ENCODE results near the gene CAD. TPM values are rescaled to one million over a fixed set of nuclear protein-coding genes. Genes with fewer than 3 reads are reported as not detected.

Gene CAD
- total and polyA plus RNA-seq, 2 donors (not counting 3 experiments of a cell fraction or from before 2014, with no cell fraction given) = 60.3 to 91.4 TPM

DNA sequence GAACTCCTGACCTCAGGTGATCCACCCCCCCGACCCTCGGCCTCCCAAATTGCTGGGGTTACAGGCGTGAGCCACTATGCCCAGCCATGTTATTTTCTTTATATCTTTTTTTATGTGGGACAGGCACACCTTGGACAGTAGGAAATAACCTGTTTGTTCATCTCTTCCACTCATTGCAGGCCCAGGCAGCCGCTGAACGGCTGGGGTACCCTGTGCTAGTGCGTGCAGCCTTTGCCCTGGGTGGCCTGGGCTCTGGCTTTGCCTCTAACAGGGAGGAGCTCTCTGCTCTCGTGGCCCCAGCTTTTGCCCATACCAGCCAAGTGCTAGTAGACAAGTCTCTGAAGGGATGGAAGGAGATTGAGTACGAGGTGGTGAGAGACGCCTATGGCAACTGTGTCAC lies 8.4 kb downstream of the CAD start:
- Histone ChIP-seq H4K20me1 (replicated peaks; ENCODE audit: control insufficient read depth, extremely low read depth, insufficient read depth, low read length) (no peaks in the 10 kb centered on the region), H3K4me2 (ENCODE audit: insufficient read depth, low read length) (no peak overlapping the region), H3K27ac (ENCODE audit: insufficient read depth, low read depth, low read length) (no peak overlapping the region), H3K9me3 (replicated peaks; ENCODE audit: control insufficient read depth, insufficient read depth, low read length) (no peaks in the 10 kb centered on the region), H3K4me3 (replicated peaks in 1 of 3; ENCODE audit: insufficient read depth in 1 of 3, low read depth in 1 of 3, low read length in 3 of 3) (no peak overlapping the region), H3K4me1 (ENCODE audit: control insufficient read depth, extremely low read depth, insufficient read depth, low read length) (no peaks in the 10 kb centered on the region), H3K36me3 (ENCODE audit: control insufficient read depth in 2 of 2, extremely low read depth in 1 of 2, insufficient read depth in 2 of 2, low read length in 2 of 2) (peaks cover 33 to 39% of the 10 kb centered on the region in 2 experiments), H3K27me3 (ENCODE audit: control insufficient read depth in 2 of 2, insufficient read depth in 2 of 2, low read length in 2 of 2) (no peaks in the 10 kb centered on the region), H3K9me1 (replicated peaks; ENCODE audit: control insufficient read depth, extremely low read depth, insufficient read depth, low read length) (no peaks in the 10 kb centered on the region), H2AFZ (ENCODE audit: low read depth, low read length) (no peak overlapping the region), H3K79me2 (ENCODE audit: control insufficient read depth, insufficient read depth, low read length) (no peaks in the 10 kb centered on the region), H3K9ac (replicated peaks; ENCODE audit: extremely low read depth, insufficient read depth, low read length) (no peak overlapping the region)
- ChIA-PET CTCF (interaction anchor here (1.9 kb wide), 1 partner anchor 54 kb away, joined by 7 read pairs; no protein-coding TSS in a partner anchor), POLR2A (no interaction called here)
- FAIRE-seq (no peak), DNase-seq (ENCODE audit: low read depth, low spot score) (no peak)
- no peak for TF ChIP-seq POLR2AphosphoS5 (IDR thresholded peaks at IDR 0.05; ENCODE audit: insufficient read depth, low read depth, low read length)
- TF ChIP-seq GATA2 (IDR thresholded peaks at IDR 0.05; ENCODE audit: insufficient read depth, insufficient read length, low read depth, low read length) = no peak
- TF ChIP-seq MYC (IDR thresholded peaks at IDR 0.05; ENCODE audit: low read depth, low read length) = no peak
- no peak for TF ChIP-seq CTCF (IDR thresholded peaks at IDR 0.05; ENCODE audit: extremely low read depth in 1 of 2, insufficient read depth in 1 of 2, low read depth in 1 of 2, low read length in 2 of 2)
- TF ChIP-seq POLR2A (IDR thresholded peaks at IDR 0.05; ENCODE audit: low read depth, low read length) = no peak
- no peak for TF ChIP-seq JUN (IDR thresholded peaks at IDR 0.05; ENCODE audit: borderline replicate concordance, insufficient read depth, insufficient read length, low read depth)
- TF ChIP-seq MAX (IDR thresholded peaks at IDR 0.05; ENCODE audit: insufficient read depth, insufficient read length) = no peak
- TF ChIP-seq EZH2 (IDR thresholded peaks at IDR 0.05; ENCODE audit: borderline replicate concordance, low read depth, low read length, severe bottlenecking) = no peak
- BruUV-seq (replicated peaks) = no TSS peak
- intact Hi-C loops (cut with micrococcal nuclease) = no loop called here
- dilution Hi-C loops (cut with MboI; ENCODE audit: extremely low pct_ligation_motif_present, low sequenced_read_pairs) = no loop called here
